ENCODE results near the gene TMEM14C. TPM values are rescaled to one million over a fixed set of nuclear protein-coding genes. Genes with fewer than 3 reads are reported as not detected.
"Not testable (repeated sequence)": the region's sequence is repeated elsewhere in the genome, so short reads cannot be mapped to it uniquely, and the experiment has no call there.

TMEM14C gene
- total and polyA plus RNA-seq, 11 donors: 94.5 to 179 (median 116) TPM

- intact Hi-C loops (cut with DNase I): no loop called here
- DNase-seq: no peak
These were observed 3.4 kb upstream of the TMEM14C start for GRCh38 chr6:10719296-10719963.

DNA sequence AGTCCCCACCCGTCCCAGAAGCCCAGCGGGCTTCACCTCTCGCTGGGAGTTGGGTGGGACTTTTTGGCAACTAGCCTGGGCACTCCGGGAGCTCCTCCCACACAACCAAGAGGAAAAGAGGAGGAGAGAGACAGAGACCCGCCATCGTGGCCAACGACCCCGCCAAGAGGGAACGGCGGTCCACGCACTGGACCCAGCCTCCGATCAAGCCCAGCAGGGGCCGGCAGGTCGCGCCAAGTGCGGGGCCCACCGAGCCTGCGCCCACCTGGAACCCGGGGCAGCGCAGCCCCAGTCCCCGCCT is 3.0 kb upstream of the TMEM14C start:
- peak overlapping the region; percentile 81 to 97 (median 92) for H3K27ac ChIP-seq
- peaks cover 0 to 38% (median 22%) of the 10 kb centered on the region in 12 donors for H3K4me1 ChIP-seq
- DNase-seq (peak; percentile 57 to 69 (median 66)), ATAC-seq (no peak)
- H3K4me3 ChIP-seq: peak overlapping the region; percentile 26 to 85 (median 74)
- intact Hi-C loops (cut with DNase I): no loop called here
- TF ChIP-seq POLR2A (IDR thresholded peaks at IDR 0.05): no peak
- peaks cover 0 to 3% (median 0%) of the 10 kb centered on the region in 9 donors for H3K36me3 ChIP-seq
- WGBS, 4 donors: 28 to 64% (median 37%) methylated on average over 3 to 21 of the region's 21 CpGs
- peaks cover 0 to 13% (median 0%) of the 10 kb centered on the region in 12 donors for H3K9me3 ChIP-seq
- no peaks in the 10 kb centered on the region for H3K27me3 ChIP-seq

More at GRCh38 chr6:10719296-10719963, 3.4 kb upstream of the TMEM14C start:
- peaks cover 0 to 13% (median 0%) of the 10 kb centered on the region in 12 donors for H3K9me3 ChIP-seq
- no peak for TF ChIP-seq POLR2A (IDR thresholded peaks at IDR 0.05)
- TF ChIP-seq, protein P1, sequence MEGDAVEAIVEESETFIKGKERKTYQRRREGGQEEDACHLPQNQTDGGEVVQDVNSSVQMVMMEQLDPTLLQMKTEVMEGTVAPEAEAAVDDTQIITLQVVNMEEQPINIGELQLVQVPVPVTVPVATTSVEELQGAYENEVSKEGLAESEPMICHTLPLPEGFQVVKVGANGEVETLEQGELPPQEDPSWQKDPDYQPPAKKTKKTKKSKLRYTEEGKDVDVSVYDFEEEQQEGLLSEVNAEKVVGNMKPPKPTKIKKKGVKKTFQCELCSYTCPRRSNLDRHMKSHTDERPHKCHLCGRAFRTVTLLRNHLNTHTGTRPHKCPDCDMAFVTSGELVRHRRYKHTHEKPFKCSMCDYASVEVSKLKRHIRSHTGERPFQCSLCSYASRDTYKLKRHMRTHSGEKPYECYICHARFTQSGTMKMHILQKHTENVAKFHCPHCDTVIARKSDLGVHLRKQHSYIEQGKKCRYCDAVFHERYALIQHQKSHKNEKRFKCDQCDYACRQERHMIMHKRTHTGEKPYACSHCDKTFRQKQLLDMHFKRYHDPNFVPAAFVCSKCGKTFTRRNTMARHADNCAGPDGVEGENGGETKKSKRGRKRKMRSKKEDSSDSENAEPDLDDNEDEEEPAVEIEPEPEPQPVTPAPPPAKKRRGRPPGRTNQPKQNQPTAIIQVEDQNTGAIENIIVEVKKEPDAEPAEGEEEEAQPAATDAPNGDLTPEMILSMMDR (IDR thresholded peaks at IDR 0.05): no peak
- no peaks in the 10 kb centered on the region for H3K27me3 ChIP-seq
- WGBS, 4 donors: 71 to 87% (median 74%) methylated on average over 8 of the region's 8 CpGs
- peak overlapping the region in 10 of 12 donors; percentile 61 to 85 (median 76) for H3K4me3 ChIP-seq
- peak overlapping the region in 11 of 12 donors; percentile 81 to 97 (median 92) for H3K27ac ChIP-seq
- peaks cover 0 to 34% (median 17%) of the 10 kb centered on the region in 12 donors for H3K4me1 ChIP-seq
- H3K36me3 ChIP-seq: no peaks in the 10 kb centered on the region
- no peak for ATAC-seq

DNA sequence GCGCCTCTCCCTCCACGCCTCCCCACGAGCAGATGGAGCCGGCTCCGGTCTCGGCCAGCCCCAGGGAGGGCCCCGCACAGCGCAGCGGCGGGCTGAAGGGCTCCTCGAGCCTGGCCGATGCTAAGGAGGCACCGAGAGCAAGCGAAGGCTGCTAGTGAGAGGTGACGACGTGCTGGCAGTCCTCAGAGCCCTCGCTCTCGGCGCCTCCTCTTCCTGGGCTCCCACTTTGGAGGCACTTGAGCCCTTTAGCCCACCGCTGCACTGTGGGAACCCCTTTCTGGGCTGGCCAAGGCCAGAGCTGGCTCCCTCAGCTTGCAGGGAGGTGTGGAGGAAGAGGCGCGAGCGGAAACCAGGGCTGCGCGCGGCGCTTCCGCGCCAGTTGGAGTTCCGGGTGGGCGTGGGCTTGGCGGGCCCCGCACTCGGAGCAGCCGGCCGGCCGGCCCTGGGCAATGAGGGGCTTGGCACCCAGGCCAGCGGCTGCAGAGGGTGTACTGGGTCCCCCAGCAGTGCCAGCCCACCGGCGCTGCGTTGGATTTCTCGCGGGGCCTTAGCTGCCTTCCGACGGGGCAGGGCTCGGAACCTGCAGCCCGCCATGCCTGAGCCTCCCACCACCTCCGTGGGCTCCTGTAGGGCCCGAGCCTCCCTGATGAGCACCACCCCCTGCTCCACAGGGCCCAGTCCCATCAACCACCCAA is 2.5 kb upstream of the TMEM14C start:
- H3K36me3 ChIP-seq: peaks cover 0 to 8% (median 3%) of the 10 kb centered on the region in 9 donors
- H3K4me1 ChIP-seq: peaks cover 0 to 43% (median 25%) of the 10 kb centered on the region in 12 donors
- no peaks in the 10 kb centered on the region for H3K27me3 ChIP-seq
- TF ChIP-seq, protein P1 (IDR thresholded peaks at IDR 0.05): no peak
- TF ChIP-seq POLR2A (IDR thresholded peaks at IDR 0.05): peak in 1 of 2 donors; percentile 44
- DNase-seq (peak; percentile 61 to 86 (median 64)), ATAC-seq (peak in 1 of 4 donors; percentile 5)
- H3K4me3 ChIP-seq: peak overlapping the region; percentile 26 to 85 (median 74)
- peak overlapping the region; percentile 81 to 97 (median 92) for H3K27ac ChIP-seq
- intact Hi-C loops (cut with DNase I): no loop called here
- 28 to 54% (median 37%) methylated on average over 36 to 49 of the region's 49 CpGs for WGBS, 4 donors
- peaks cover 0 to 13% (median 0%) of the 10 kb centered on the region in 12 donors for H3K9me3 ChIP-seq

DNA sequence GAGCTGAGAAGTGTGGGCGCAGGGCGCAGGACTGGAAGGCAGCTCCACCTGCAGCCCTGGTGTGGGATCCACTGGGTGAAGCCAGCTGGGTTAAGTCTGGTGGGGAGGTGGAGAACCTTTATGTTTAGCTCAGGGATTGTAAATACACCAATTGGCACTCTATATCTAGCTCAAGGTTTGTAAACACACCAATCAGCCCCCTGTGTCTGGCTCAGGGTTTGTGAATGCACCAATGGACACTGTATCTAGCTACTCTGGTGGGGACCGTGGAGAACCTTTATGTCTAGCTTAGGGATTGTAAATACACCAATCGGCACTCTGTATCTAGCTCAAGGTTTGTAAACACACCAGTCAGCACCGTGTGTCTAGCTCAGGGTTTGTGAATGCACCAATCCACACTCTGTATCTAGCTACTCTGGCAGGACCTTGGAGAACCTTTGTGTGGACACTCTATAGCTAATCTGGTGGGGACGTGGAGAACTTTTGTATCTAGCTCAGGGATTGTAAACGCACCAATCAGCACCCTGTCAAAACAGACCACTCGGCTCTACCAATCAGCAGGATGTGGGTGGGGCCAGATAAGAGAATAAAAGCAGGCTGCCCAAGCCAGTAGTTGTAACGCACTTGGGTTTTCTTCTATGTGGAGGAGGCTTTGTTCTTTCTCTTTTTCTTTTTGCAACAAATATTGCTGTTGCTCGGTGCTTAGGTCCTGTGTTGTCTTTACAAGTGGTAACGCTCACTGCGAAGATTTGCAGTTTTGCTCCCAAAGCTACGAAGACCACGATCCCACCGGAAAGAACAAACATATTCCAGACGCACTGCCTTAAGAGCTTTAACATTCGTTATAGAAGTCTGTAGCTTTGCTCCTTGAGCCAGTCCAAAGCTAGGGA is 1.7 kb upstream of the TMEM14C start:
- Histone ChIP-seq H3K36me3 (peaks cover 0 to 16% (median 11%) of the 10 kb centered on the region in 9 donors), H3K4me3 (peak overlapping the region; percentile 26 to 85 (median 74)), H3K4me1 (peaks cover 0 to 48% (median 29%) of the 10 kb centered on the region in 12 donors), H3K9me3 (peaks cover 0 to 13% (median 0%) of the 10 kb centered on the region in 12 donors), H3K27ac (peak overlapping the region; percentile 81 to 97 (median 92))
- H3K27me3 ChIP-seq; ATAC-seq; intact Hi-C loops (cut with DNase I): not testable (repeated sequence)
- 78 to 87% (median 84%) methylated on average over 16 to 17 of the region's 17 CpGs for WGBS, 4 donors
- TF ChIP-seq, protein P1 (IDR thresholded peaks at IDR 0.05): peak in 1 of 12 donors; percentile 12
- DNase-seq: peak in 1 of 5 donors; percentile 31

Data from heart left ventricle (tissue), 16 donors.